Sigmoid colon (tissue), 4 donors: ENCODE measurements around the gene NDST3.

Experiments used
- EP300 ChIP-seq, 4 donors: sonication (generic); formaldehyde crosslinking; IDR thresholded peaks; one replicate each; pipeline ENCODE4 v1.6.1; 2017; ENCODE audit warnings: antibody characterized with exemption in 4 of 4
- POLR2A ChIP-seq, 2 donors: fragments of 450-650 bp; IDR thresholded peaks; one replicate each; pipeline ENCODE4 v1.6.1; 2016; ENCODE audit warnings: antibody characterized with exemption in 2 of 2, mild to moderate bottlenecking in 2 of 2, moderate library complexity in 2 of 2
- TF ChIP-seq, protein P1 (sequence below), 4 experiments: fragments of 450-650 bp in 3 of 4; fragments of 200-600 bp in 1 of 4; IDR thresholded peaks; one replicate each; pipeline ENCODE4 v1.5.1; 2016 to 2019; ENCODE audit warnings: antibody characterized with exemption in 4 of 4, mild to moderate bottlenecking in 3 of 4, moderate library complexity in 2 of 4

DNA sequence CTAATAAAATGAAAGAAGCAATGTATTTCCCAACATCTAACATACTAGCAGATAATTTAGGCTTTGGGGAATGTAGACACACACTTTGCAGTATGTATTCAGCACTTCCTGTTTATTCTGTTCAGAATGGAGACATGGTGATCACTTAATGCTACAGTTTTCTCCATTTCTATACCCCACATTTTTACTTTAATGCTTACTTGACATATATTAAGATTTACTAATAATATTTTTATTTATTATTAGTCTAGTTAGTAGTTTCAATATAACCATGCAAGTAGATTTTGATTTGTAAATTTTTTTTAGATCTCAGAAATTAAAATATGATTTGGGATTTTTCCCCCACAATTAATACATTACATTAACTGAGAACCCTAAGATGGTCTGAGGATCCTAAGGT is 220.1 kb downstream of the NDST3 start:
- TF ChIP-seq, protein P1, sequence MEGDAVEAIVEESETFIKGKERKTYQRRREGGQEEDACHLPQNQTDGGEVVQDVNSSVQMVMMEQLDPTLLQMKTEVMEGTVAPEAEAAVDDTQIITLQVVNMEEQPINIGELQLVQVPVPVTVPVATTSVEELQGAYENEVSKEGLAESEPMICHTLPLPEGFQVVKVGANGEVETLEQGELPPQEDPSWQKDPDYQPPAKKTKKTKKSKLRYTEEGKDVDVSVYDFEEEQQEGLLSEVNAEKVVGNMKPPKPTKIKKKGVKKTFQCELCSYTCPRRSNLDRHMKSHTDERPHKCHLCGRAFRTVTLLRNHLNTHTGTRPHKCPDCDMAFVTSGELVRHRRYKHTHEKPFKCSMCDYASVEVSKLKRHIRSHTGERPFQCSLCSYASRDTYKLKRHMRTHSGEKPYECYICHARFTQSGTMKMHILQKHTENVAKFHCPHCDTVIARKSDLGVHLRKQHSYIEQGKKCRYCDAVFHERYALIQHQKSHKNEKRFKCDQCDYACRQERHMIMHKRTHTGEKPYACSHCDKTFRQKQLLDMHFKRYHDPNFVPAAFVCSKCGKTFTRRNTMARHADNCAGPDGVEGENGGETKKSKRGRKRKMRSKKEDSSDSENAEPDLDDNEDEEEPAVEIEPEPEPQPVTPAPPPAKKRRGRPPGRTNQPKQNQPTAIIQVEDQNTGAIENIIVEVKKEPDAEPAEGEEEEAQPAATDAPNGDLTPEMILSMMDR (IDR thresholded peaks at IDR 0.05), result no peak
- TF ChIP-seq EP300 (IDR thresholded peaks at IDR 0.05), result no peak
- TF ChIP-seq POLR2A (IDR thresholded peaks at IDR 0.05), result no peak
